Activated CD4-positive, alpha-beta T cell treated with anti-CD3 and anti-CD28 coated beads for 36 hours (primary cell): Measurements from ENCODE around the gene KIAA1328. TPM values are rescaled to one million over a fixed set of nuclear protein-coding genes. Genes with fewer than 3 reads are reported as not detected.
"Not testable (repeated sequence)": the region's sequence is repeated elsewhere in the genome, so short reads cannot be mapped to it uniquely, and the experiment has no call there.

Experiments used
- ATAC-seq: fragments of 200-7000 bp; cut with Tn5 transposase; one replicate; pipeline ENCODE4 v1.10.0; 2021; ENCODE audit warnings: mild to moderate bottlenecking, moderate library complexity
- CTCF ChIA-PET: fragments of 350-600 bp; sonication (Branson Sonifier 250); formaldehyde crosslinking; loops from one replicate; lab custom pipeline; 2021; ENCODE audit warnings: antibody characterized with exemption; lab: Charles Lee
- POLR2A ChIA-PET: fragments of 350-600 bp; sonication (Branson Sonifier 250); formaldehyde crosslinking; loops from one replicate; lab custom pipeline; 2021; ENCODE audit warnings: antibody characterized with exemption, inconsistent platforms; lab: Charles Lee
- DNase-seq: peaks from one replicate; pipeline ENCODE4 v3.0.0-alpha.2; 2020
- H3K27ac Mint-ChIP-seq: one replicate; pipeline ENCODE4 v1.8.0; 2021; ENCODE audit warnings: mixed read lengths
- H3K27me3 Mint-ChIP-seq: one replicate; pipeline ENCODE4 v1.8.0; 2021; ENCODE audit warnings: mixed read lengths
- H3K36me3 Mint-ChIP-seq: one replicate; pipeline ENCODE4 v1.8.0; 2021; ENCODE audit warnings: low read depth, mixed read lengths
- H3K4me1 Mint-ChIP-seq: one replicate; pipeline ENCODE4 v1.8.0; 2021; ENCODE audit warnings: mixed read lengths
- H3K4me3 Mint-ChIP-seq: one replicate; pipeline ENCODE4 v1.8.0; 2021; ENCODE audit warnings: mild to moderate bottlenecking, moderate library complexity, mixed read lengths
- H3K9me3 Mint-ChIP-seq: one replicate; pipeline ENCODE4 v1.8.0; 2021; ENCODE audit warnings: low read depth, mixed read lengths
- intact Hi-C, 2 experiments: fragments of 100-400 bp; cut with DNase I in 1 of 2; cut with micrococcal nuclease in 1 of 2; formaldehyde crosslinking; loops; one replicate each; pipeline versions ENCODE4 v1.14.2 to v1.15.1; 2022 to 2024; cut with DNase I, micrococcal nuclease
- total RNA-seq, 2 experiments: library from RNA; stranded (reverse); gene quantifications; one replicate each; pipeline ENCODE4 v1.2.3, GENCODE V29; 2021

The KIAA1328 gene
- total RNA-seq, 2 experiments from 2014 or later: 5.8 to 7.4 TPM

- H3K9me3 Mint-ChIP-seq: peaks cover 8% of the 10 kb centered on the region
- ATAC-seq: no peak
- POLR2A ChIA-PET: no interaction called here
- peaks cover 6% of the 10 kb centered on the region for H3K4me1 Mint-ChIP-seq
- H3K27ac Mint-ChIP-seq: no peak overlapping the region
- H3K27me3 Mint-ChIP-seq: no peaks in the 10 kb centered on the region
- peaks cover 41% of the 10 kb centered on the region for H3K36me3 Mint-ChIP-seq
- no peak for DNase-seq
- CTCF ChIA-PET: no interaction called here
- H3K4me3 Mint-ChIP-seq: no peak overlapping the region
- intact Hi-C loops: no loop called here
Measured at GRCh38 chr18:36849288-36850006, 20.5 kb downstream of the KIAA1328 start.

- Mint-ChIP-seq H3K27ac (no peak overlapping the region), H3K36me3 (peaks cover 44% of the 10 kb centered on the region), H3K9me3 (peaks cover 8% of the 10 kb centered on the region), H3K4me3 (no peak overlapping the region), H3K27me3 (no peaks in the 10 kb centered on the region), H3K4me1 (peaks cover 6% of the 10 kb centered on the region)
- ChIA-PET POLR2A (interaction anchor here (1.2 kb wide), 1 partner anchor 21 kb away, joined by 4 read pairs; no protein-coding TSS in a partner anchor), CTCF (interaction anchor here (1.0 kb wide), 1 partner anchor 12 kb away, joined by 3 read pairs; no protein-coding TSS in a partner anchor)
- peak; percentile 18 for DNase-seq
- intact Hi-C loops: no loop called here
- ATAC-seq: peak; percentile 96
Measured at GRCh38 chr18:36850527-36851201, 21.7 kb downstream of the KIAA1328 start.

- peaks cover 6% of the 10 kb centered on the region for H3K4me1 Mint-ChIP-seq
Measured at GRCh38 chr18:36851202-36851590, 22.3 kb downstream of the KIAA1328 start.

GRCh38 chr18:36856815-36857214 lies 27.9 kb downstream of the KIAA1328 start:
- CTCF ChIA-PET: interaction anchor here (0.7 kb wide), 1 partner anchor 24 kb away, joined by 3 read pairs; no protein-coding TSS in a partner anchor
- DNase-seq (no peak), ATAC-seq (no peak)
- intact Hi-C loops: no loop called here
- Mint-ChIP-seq H3K27me3 (no peaks in the 10 kb centered on the region), H3K27ac (no peak overlapping the region), H3K4me1 (no peaks in the 10 kb centered on the region), H3K36me3 (peaks cover 38% of the 10 kb centered on the region), H3K4me3 (no peak overlapping the region), H3K9me3 (peaks cover 6% of the 10 kb centered on the region)
- POLR2A ChIA-PET: no interaction called here

More at GRCh38 chr18:36851202-36851590, 22.3 kb downstream of the KIAA1328 start:
- no peaks in the 10 kb centered on the region for H3K27me3 Mint-ChIP-seq
- POLR2A ChIA-PET: interaction anchor here (1.2 kb wide), 1 partner anchor 22 kb away, joined by 4 read pairs; no protein-coding TSS in a partner anchor
- CTCF ChIA-PET: no interaction called here
- H3K9me3 Mint-ChIP-seq: peaks cover 8% of the 10 kb centered on the region
- H3K27ac Mint-ChIP-seq: no peak overlapping the region
- ATAC-seq (no peak), DNase-seq (no peak)
- no peak overlapping the region for H3K4me3 Mint-ChIP-seq
- H3K36me3 Mint-ChIP-seq: peaks cover 47% of the 10 kb centered on the region
- intact Hi-C loops: no loop called here

- ATAC-seq (peak; percentile 33), DNase-seq (no peak)
- ChIA-PET CTCF (no interaction called here), POLR2A (no interaction called here)
- H3K36me3 Mint-ChIP-seq: peaks cover 30% of the 10 kb centered on the region
- H3K4me3 Mint-ChIP-seq: no peak overlapping the region
- H3K4me1 Mint-ChIP-seq: peaks cover 8% of the 10 kb centered on the region
- intact Hi-C loops: no loop called here
- H3K27ac Mint-ChIP-seq: no peak overlapping the region
- H3K27me3 Mint-ChIP-seq: no peaks in the 10 kb centered on the region
- no peaks in the 10 kb centered on the region for H3K9me3 Mint-ChIP-seq
Measured at GRCh38 chr18:36862182-36862581, 33.3 kb downstream of the KIAA1328 start.

- Mint-ChIP-seq H3K9me3 (no peaks in the 10 kb centered on the region), H3K4me3 (no peak overlapping the region), H3K27ac (no peak overlapping the region), H3K4me1 (peaks cover 8% of the 10 kb centered on the region), H3K27me3 (no peaks in the 10 kb centered on the region), H3K36me3 (peaks cover 28% of the 10 kb centered on the region)
- ATAC-seq (no peak), DNase-seq (no peak)
- POLR2A ChIA-PET: no interaction called here
- intact Hi-C loops: no loop called here
- CTCF ChIA-PET: interaction anchor here (1.0 kb wide), 1 partner anchor 10 kb away, joined by 3 read pairs; no protein-coding TSS in a partner anchor
Measured at GRCh38 chr18:36867056-36867455, 38.1 kb downstream of the KIAA1328 start.

GRCh38 chr18:36871801-36872200 lies 42.9 kb downstream of the KIAA1328 start:
- Mint-ChIP-seq H3K27ac (no peak overlapping the region), H3K27me3 (no peaks in the 10 kb centered on the region), H3K36me3 (peaks cover 37% of the 10 kb centered on the region), H3K4me1 (peaks cover 2% of the 10 kb centered on the region), H3K4me3 (no peak overlapping the region), H3K9me3 (peaks cover 6% of the 10 kb centered on the region)
- no peak for DNase-seq
- intact Hi-C loops: no loop called here
- POLR2A ChIA-PET: no interaction called here
- CTCF ChIA-PET: no interaction called here
- no peak for ATAC-seq

GRCh38 chr18:36872329-36872728 lies 43.4 kb downstream of the KIAA1328 start:
- intact Hi-C loops: no loop called here
- Mint-ChIP-seq H3K4me1 (peaks cover 2% of the 10 kb centered on the region), H3K9me3 (peaks cover 8% of the 10 kb centered on the region), H3K4me3 (no peak overlapping the region), H3K36me3 (peaks cover 37% of the 10 kb centered on the region), H3K27me3 (no peaks in the 10 kb centered on the region), H3K27ac (no peak overlapping the region)
- ChIA-PET POLR2A (no interaction called here), CTCF (no interaction called here)
- ATAC-seq: no peak
- no peak for DNase-seq

GRCh38 chr18:36873826-36874225 lies 44.9 kb downstream of the KIAA1328 start:
- H3K4me3 Mint-ChIP-seq, H3K27me3 Mint-ChIP-seq, POLR2A ChIA-PET, H3K4me1 Mint-ChIP-seq, intact Hi-C loops, H3K27ac Mint-ChIP-seq, DNase-seq, CTCF ChIA-PET, ATAC-seq, H3K9me3 Mint-ChIP-seq: not testable (repeated sequence)
- peaks cover 45% of the 10 kb centered on the region for H3K36me3 Mint-ChIP-seq

GRCh38 chr18:36879796-36880195 lies 50.9 kb downstream of the KIAA1328 start:
- DNase-seq, CTCF ChIA-PET, intact Hi-C loops, H3K4me3 Mint-ChIP-seq, POLR2A ChIA-PET, H3K27me3 Mint-ChIP-seq, H3K4me1 Mint-ChIP-seq, ATAC-seq, H3K27ac Mint-ChIP-seq, H3K9me3 Mint-ChIP-seq: not testable (repeated sequence)
- peaks cover 41% of the 10 kb centered on the region for H3K36me3 Mint-ChIP-seq

- POLR2A ChIA-PET: no interaction called here
- Mint-ChIP-seq H3K27ac (no peak overlapping the region), H3K27me3 (no peaks in the 10 kb centered on the region), H3K36me3 (peaks cover 14% of the 10 kb centered on the region), H3K4me3 (no peak overlapping the region), H3K4me1 (peaks cover 3% of the 10 kb centered on the region), H3K9me3 (no peaks in the 10 kb centered on the region)
- no peak for DNase-seq
- CTCF ChIA-PET: interaction anchor here (0.6 to 0.7 kb wide), 2 partner anchors 14 to 240 kb away, joined by 3 read pairs; no protein-coding TSS in a partner anchor
- ATAC-seq: no peak
- intact Hi-C loops: no loop called here
Measured at GRCh38 chr18:36885981-36886380, 57.1 kb downstream of the KIAA1328 start.
